ENCODE results near the gene TMEM69.

DNA sequence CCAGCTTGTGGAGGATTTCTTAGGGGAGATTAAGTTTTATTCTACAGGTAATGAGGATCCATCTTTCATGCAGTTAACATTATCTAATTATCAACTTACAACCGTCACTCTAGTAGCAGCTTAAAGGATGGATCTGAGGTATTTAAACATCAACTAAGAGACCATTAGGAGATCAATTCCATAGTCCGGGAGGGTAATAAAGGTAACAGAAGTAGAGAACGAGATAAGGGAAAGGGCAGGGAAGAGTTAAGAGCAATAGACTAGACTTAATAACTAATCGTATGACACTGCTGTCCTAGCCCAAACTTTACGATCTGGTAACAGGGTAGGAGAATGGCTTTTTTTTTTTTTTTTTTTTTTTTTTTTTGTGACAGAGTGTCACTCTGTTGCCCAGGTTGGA is 44.7 kb upstream of the TMEM69 start:
- TF ChIP-seq POLR2A (IDR thresholded peaks at IDR 0.05) = no peak
- TF ChIP-seq, protein P1, sequence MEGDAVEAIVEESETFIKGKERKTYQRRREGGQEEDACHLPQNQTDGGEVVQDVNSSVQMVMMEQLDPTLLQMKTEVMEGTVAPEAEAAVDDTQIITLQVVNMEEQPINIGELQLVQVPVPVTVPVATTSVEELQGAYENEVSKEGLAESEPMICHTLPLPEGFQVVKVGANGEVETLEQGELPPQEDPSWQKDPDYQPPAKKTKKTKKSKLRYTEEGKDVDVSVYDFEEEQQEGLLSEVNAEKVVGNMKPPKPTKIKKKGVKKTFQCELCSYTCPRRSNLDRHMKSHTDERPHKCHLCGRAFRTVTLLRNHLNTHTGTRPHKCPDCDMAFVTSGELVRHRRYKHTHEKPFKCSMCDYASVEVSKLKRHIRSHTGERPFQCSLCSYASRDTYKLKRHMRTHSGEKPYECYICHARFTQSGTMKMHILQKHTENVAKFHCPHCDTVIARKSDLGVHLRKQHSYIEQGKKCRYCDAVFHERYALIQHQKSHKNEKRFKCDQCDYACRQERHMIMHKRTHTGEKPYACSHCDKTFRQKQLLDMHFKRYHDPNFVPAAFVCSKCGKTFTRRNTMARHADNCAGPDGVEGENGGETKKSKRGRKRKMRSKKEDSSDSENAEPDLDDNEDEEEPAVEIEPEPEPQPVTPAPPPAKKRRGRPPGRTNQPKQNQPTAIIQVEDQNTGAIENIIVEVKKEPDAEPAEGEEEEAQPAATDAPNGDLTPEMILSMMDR (IDR thresholded peaks at IDR 0.05) = no peak

All from uterus (tissue), 2 donors.